BLaER1 treated with 17β-estradiol and CSF1 and Interleukin-3, amounts not matched to agents 10 nM and 100 nM (cell line): ENCODE results near the gene P2RY6.

Experiments used
- H3K27ac ChIP-seq, 11 experiments: shearing (Covaris generic); formaldehyde crosslinking; 2 replicates each; pipeline ENCODE4 v1.8.1; 2022
- H3K27me3 ChIP-seq, 11 experiments: shearing (Covaris generic); formaldehyde crosslinking; 2 replicates each; pipeline ENCODE4 v1.8.1; 2022
- H3K36me3 ChIP-seq, 11 experiments: shearing (Covaris generic); formaldehyde crosslinking; 2 replicates each; pipeline ENCODE4 v1.8.1; 2022
- H3K4me1 ChIP-seq, 10 experiments: shearing (Covaris generic); formaldehyde crosslinking; 2 replicates each; pipeline ENCODE4 v1.8.1; 2022
- H3K4me2 ChIP-seq, 11 experiments: shearing (Covaris generic); formaldehyde crosslinking; 2 replicates each; pipeline ENCODE4 v1.8.1; 2022
- H3K4me3 ChIP-seq, 10 experiments: shearing (Covaris generic); formaldehyde crosslinking; 2 replicates each; pipeline ENCODE4 v1.8.1; 2022
- H3K9ac ChIP-seq, 11 experiments: shearing (Covaris generic); formaldehyde crosslinking; 2 replicates each; pipeline ENCODE4 v1.8.1; 2022
- H3K9me3 ChIP-seq, 11 experiments: shearing (Covaris generic); formaldehyde crosslinking; replicated peaks in 1 of 11; 2 replicates each; pipeline ENCODE4 v1.8.1; 2022
- H4K20me1 ChIP-seq, 11 experiments: shearing (Covaris generic); formaldehyde crosslinking; 2 replicates each; pipeline ENCODE4 v1.8.1; 2022
- Cebpa-rat ChIP-seq, 11 experiments: shearing (Covaris generic); IDR thresholded peaks; 2 replicates each; pipeline ENCODE4 v1.8.1; 2022

Gene P2RY6

GRCh38 chr11:73271936-73272679 is at the start of gene P2RY6:
TSS of gene P2RY6 (plus strand) at chr11:73272338. CDS start at chr11:73296519, 24,181 bp downstream.
- peak within 1 kb of the TSS in 7 of 11 experiments; percentile 17 to 51 (median 28); a peak in 8 of 22 replicates for H3K9ac ChIP-seq
- no peak within 1 kb of the TSS for H3K4me3 ChIP-seq
- H3K4me2 ChIP-seq = peak within 1 kb of the TSS; percentile 59 to 97 (median 85)
- H4K20me1 ChIP-seq = no peaks in the 10 kb centered on the region
- H3K4me1 ChIP-seq = peaks cover 71 to 97% (median 84%) of the 10 kb centered on the region in 10 experiments
- TF ChIP-seq Cebpa-rat (IDR thresholded peaks at IDR 0.05) = no peak
- H3K9me3 ChIP-seq = no peaks in the 10 kb centered on the region
- H3K27ac ChIP-seq = peak within 1 kb of the TSS in 8 of 11 experiments; percentile 41 to 72 (median 59); a peak in 14 of 22 replicates
- H3K36me3 ChIP-seq = no peaks in the 10 kb centered on the region
- H3K27me3 ChIP-seq = no peaks in the 10 kb centered on the region

- Histone ChIP-seq H3K4me2 (peak overlapping the region in 5 of 11 experiments; percentile 5 to 51 (median 17); a peak in 7 of 22 replicates), H3K9ac (no peak overlapping the region), H3K36me3 (no peaks in the 10 kb centered on the region), H3K4me3 (no peak overlapping the region), H3K27me3 (peaks cover 11 to 18% (median 17%) of the 10 kb centered on the region in 11 experiments), H3K9me3 (no peaks in the 10 kb centered on the region), H3K27ac (no peak overlapping the region), H3K4me1 (peaks cover 0 to 12% (median 6%) of the 10 kb centered on the region in 10 experiments; a peak in 8 of 20 replicates), H4K20me1 (no peaks in the 10 kb centered on the region)
- no peak for TF ChIP-seq Cebpa-rat (IDR thresholded peaks at IDR 0.05)
Measured at GRCh38 chr11:73223998-73224730, 48.0 kb upstream of the P2RY6 start.

- Histone ChIP-seq H3K27ac (no peak overlapping the region), H3K36me3 (no peaks in the 10 kb centered on the region), H3K9me3 (no peaks in the 10 kb centered on the region), H3K9ac (no peak overlapping the region), H3K4me3 (no peak overlapping the region), H3K27me3 (peaks cover 2 to 8% (median 7%) of the 10 kb centered on the region in 11 experiments; a peak in 20 of 22 replicates), H3K4me2 (peak overlapping the region in 3 of 11 experiments; percentile 5 to 51 (median 17); a peak in 1 of 22 replicates), H4K20me1 (no peaks in the 10 kb centered on the region), H3K4me1 (peaks cover 0 to 20% (median 12%) of the 10 kb centered on the region in 10 experiments; a peak in 15 of 20 replicates)
- no peak for TF ChIP-seq Cebpa-rat (IDR thresholded peaks at IDR 0.05)
Measured at GRCh38 chr11:73225001-73225686, 47.0 kb upstream of the P2RY6 start.

GRCh38 chr11:73225851-73226250 is 46.3 kb upstream of the P2RY6 start:
- no peak overlapping the region for H3K4me3 ChIP-seq
- TF ChIP-seq Cebpa-rat (IDR thresholded peaks at IDR 0.05) = no peak
- H3K4me1 ChIP-seq = peaks cover 0 to 22% (median 13%) of the 10 kb centered on the region in 10 experiments; a peak in 15 of 20 replicates

GRCh38 chr11:73226297-73227006 is 45.7 kb upstream of the P2RY6 start:
- H3K36me3 ChIP-seq = no peaks in the 10 kb centered on the region
- H3K9me3 ChIP-seq = no peaks in the 10 kb centered on the region
- H3K27me3 ChIP-seq = no peaks in the 10 kb centered on the region
- peaks cover 0 to 22% (median 13%) of the 10 kb centered on the region in 10 experiments; a peak in 15 of 20 replicates for H3K4me1 ChIP-seq
- no peak overlapping the region for H3K9ac ChIP-seq
- H4K20me1 ChIP-seq = no peaks in the 10 kb centered on the region
- no peak overlapping the region for H3K4me2 ChIP-seq
- H3K27ac ChIP-seq = no peak overlapping the region
- no peak overlapping the region for H3K4me3 ChIP-seq
- no peak for TF ChIP-seq Cebpa-rat (IDR thresholded peaks at IDR 0.05)

More at GRCh38 chr11:73225851-73226250, 46.3 kb upstream of the P2RY6 start:
- Histone ChIP-seq H3K4me2 (no peak overlapping the region), H3K27me3 (peaks cover 0 to 1% (median under 1%) of the 10 kb centered on the region in 11 experiments; a peak in 6 of 22 replicates), H3K36me3 (no peaks in the 10 kb centered on the region), H3K27ac (no peak overlapping the region), H3K9me3 (no peaks in the 10 kb centered on the region), H4K20me1 (no peaks in the 10 kb centered on the region), H3K9ac (no peak overlapping the region)

GRCh38 chr11:73227571-73228211 is 44.4 kb upstream of the P2RY6 start:
- Histone ChIP-seq H3K9ac (no peak overlapping the region), H3K27me3 (no peaks in the 10 kb centered on the region), H3K4me1 (peaks cover 0 to 22% (median 13%) of the 10 kb centered on the region in 10 experiments; a peak in 15 of 20 replicates), H3K9me3 (no peaks in the 10 kb centered on the region), H3K4me3 (no peak overlapping the region), H3K36me3 (no peaks in the 10 kb centered on the region), H4K20me1 (no peaks in the 10 kb centered on the region), H3K4me2 (no peak overlapping the region), H3K27ac (no peak overlapping the region)
- TF ChIP-seq Cebpa-rat (IDR thresholded peaks at IDR 0.05) = no peak

- Histone ChIP-seq H3K4me2 (no peak overlapping the region), H4K20me1 (no peaks in the 10 kb centered on the region), H3K27ac (no peak overlapping the region), H3K27me3 (no peaks in the 10 kb centered on the region), H3K9me3 (no peaks in the 10 kb centered on the region), H3K36me3 (no peaks in the 10 kb centered on the region), H3K4me3 (no peak overlapping the region), H3K9ac (no peak overlapping the region), H3K4me1 (peaks cover 7 to 22% (median 13%) of the 10 kb centered on the region in 10 experiments; a peak in 17 of 20 replicates)
- no peak for TF ChIP-seq Cebpa-rat (IDR thresholded peaks at IDR 0.05)
Measured at GRCh38 chr11:73228268-73229134, 43.6 kb upstream of the P2RY6 start.
